Melanocyte of skin (primary cell): ENCODE data around the gene TMC3. TPM values are rescaled to one million over a fixed set of nuclear protein-coding genes. Genes with fewer than 3 reads are reported as not detected.

Source experiments
- total RNA-seq, 2 donors: library from RNA; depleted of rRNA; stranded (reverse); fragments of >200 nt; gene quantifications; 2 replicates each; pipeline ENCODE4 v1.2.3, GENCODE V29; 2012

TMC3 gene
- total RNA-seq, result not detected

DNA sequence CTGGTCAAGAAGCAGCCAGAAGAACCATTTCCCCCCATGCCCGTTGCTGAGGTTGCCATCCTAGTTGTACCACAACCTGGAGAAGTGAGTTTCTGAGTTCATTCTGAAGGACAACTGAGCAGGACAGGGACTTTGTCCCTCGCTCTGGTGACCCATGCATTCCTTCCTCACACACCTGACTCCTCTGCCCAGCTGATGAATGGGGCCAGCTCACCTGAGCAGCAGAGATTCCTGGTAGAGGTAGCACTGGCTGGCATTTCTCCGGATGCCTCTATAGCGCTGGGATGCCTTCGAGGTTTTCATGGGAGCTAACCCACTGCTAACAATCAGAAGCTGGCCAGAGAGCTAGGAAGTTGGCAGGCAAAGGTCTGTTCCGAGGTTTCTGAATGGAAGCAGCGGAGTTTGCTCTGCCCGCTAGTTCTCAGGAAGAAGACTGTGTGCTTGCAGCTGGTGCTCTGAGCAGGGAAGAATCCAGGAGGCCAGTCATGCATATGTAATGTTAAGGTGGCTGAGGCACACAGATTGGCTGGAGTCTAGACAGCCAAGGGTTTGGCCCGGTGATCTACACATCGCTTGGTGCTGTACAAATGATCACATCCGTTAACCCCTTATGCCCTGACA is at the start of gene TMC3:
Gene TMC3, minus strand, starts transcription at position 439 of the 621 bp plus-strand sequence. Its CDS starts 136 bp downstream, at position 303.

DNA sequence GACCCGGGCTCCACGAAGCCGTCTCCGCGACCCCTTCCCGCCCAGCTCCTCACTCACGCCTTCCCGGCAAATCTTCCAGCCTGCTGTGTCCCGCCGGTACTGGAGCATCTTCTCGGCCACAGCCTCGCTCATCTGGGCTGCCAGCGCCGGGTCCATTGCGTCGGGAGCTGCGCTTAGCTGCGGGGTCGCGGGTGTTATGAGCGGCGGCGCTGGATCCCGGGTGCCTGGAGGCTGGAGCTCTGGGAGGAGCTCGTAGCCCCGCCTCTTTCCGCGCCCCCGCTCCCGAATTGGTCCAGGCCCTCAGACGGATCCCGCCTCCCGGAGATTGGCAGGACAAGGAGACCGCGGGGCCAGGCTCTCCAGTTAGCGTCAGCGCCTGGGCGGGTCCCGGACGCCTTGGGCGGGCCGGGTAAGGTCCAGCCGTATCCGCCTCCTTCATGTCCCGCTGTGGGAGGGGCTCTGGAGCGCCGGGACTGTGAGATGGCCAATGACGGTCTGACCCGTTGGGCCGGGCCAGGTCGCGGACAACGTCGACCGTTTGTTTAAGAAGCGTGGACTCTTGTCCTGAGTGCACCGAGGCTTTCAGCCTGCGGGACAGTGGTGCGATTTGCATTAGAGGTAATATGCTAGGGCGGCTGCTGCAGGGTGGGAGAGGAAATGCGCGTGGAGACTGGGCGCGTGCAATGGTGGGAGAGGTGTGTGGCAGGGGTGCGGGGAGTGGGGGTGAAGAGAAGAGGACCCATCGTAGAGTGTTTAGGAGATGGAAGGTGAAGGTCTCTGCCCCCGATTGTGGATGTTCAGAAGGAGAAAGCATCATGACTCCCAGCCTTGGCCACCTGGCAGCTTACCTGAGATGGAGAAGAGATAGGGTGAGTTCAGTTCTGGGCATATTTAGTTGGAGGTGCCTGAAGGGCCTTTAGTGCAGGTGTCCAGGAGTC is 49.8 kb downstream of the TMC3 start, which contains the start of gene STARD5:
Gene STARD5, minus strand, starts transcription at position 198 of the 938 bp plus-strand sequence. Its CDS starts 42 bp downstream, at position 156.

Other genes starting within 250 kb of the TMC3 start
- gene CFAP161, start 239.9 kb downstream of the TMC3 start, total RNA-seq, result under 1 TPM; 0.67 to 0.69 TPM
- gene IL16, start 177.3 kb downstream of the TMC3 start, total RNA-seq, result 10 to 100 TPM; 15.5 to 16.0 TPM
- 1 to 10 TPM; 1.7 to 5.7 TPM for gene STARD5, start 50.1 kb downstream of the TMC3 start, total RNA-seq